ENCODE results near the gene SPI1. TPM values are rescaled to one million over a fixed set of nuclear protein-coding genes. Genes with fewer than 3 reads are reported as not detected.

The SPI1 gene
- total RNA-seq, 3 donors from 2014 or later (not counting 1 experiment from before 2014, with no cell fraction given): 15.0 to 65.4 (median 55.4) TPM

DNA sequence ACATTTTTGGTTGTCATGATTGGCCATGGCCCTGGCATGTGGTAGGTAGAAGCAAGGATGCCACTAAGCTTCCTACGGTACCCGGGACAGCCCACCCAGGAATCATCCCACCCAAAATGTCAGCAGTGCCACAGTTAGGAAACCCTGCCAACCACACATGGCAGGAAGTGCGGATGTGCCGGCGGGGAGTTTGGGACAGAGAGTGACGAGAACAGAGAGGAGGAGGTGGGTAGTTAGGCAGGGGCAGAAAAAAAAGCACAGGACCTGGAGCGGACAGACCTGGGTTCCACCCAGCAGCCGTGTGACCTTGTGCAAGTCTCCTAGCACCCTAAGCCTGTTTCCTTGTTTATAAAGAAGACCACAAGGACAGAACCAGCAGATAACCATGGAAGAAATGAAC, 3.3 kb downstream of the SPI1 start:
- Mint-ChIP-seq H3K27me3 (ENCODE audit: low read depth in 2 of 2) (no peaks in the 10 kb centered on the region), H3K4me3 (no peak overlapping the region), H3K4me1 (peaks cover 0 to 5% of the 10 kb centered on the region in 2 donors), H3K36me3 (no peaks in the 10 kb centered on the region), H3K9me3 (no peaks in the 10 kb centered on the region), H3K27ac (no peak overlapping the region)
- H3K27ac ChIP-seq (ENCODE audit: low read length): no peak overlapping the region
- DNase-seq: no peak
- ATAC-seq: no peak
- 88% methylated on average over 7 of the region's 8 CpGs for WGBS (ENCODE audit: insufficient coverage)
- TF ChIP-seq, protein P1, sequence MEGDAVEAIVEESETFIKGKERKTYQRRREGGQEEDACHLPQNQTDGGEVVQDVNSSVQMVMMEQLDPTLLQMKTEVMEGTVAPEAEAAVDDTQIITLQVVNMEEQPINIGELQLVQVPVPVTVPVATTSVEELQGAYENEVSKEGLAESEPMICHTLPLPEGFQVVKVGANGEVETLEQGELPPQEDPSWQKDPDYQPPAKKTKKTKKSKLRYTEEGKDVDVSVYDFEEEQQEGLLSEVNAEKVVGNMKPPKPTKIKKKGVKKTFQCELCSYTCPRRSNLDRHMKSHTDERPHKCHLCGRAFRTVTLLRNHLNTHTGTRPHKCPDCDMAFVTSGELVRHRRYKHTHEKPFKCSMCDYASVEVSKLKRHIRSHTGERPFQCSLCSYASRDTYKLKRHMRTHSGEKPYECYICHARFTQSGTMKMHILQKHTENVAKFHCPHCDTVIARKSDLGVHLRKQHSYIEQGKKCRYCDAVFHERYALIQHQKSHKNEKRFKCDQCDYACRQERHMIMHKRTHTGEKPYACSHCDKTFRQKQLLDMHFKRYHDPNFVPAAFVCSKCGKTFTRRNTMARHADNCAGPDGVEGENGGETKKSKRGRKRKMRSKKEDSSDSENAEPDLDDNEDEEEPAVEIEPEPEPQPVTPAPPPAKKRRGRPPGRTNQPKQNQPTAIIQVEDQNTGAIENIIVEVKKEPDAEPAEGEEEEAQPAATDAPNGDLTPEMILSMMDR (IDR thresholded peaks at IDR 0.05): no peak
- no peaks in the 10 kb centered on the region for H3K36me3 ChIP-seq (ENCODE audit: control insufficient read depth, insufficient read depth, low read length)
- intact Hi-C loops (cut with micrococcal nuclease): no loop called here
- peaks cover 39% of the 10 kb centered on the region for H3K4me1 ChIP-seq (ENCODE audit: control insufficient read depth, insufficient read depth, low read length)
- no peaks in the 10 kb centered on the region for H3K27me3 ChIP-seq (ENCODE audit: control insufficient read depth, insufficient read depth, low read length)
- H3K4me3 ChIP-seq (ENCODE audit: low read length): no peak overlapping the region
- H3K9me3 ChIP-seq (ENCODE audit: control insufficient read depth, insufficient read depth, low read length): no peaks in the 10 kb centered on the region

DNA sequence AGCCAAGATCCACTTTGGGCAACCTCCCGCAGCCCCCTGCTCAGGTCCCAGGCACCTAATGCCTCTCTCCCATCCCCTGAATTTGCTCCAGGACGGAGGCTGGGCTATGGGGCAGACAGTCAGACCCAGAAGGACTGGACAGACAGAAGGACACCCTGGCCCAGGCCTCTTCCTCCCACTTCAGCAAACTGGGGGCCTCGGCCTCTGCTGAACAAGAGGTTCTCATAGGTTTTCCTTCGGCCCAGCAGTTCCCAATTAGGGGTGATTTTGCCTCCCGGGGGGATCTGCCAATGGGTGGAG, 3.7 kb downstream of the SPI1 start:
- H3K27ac ChIP-seq (ENCODE audit: low read length): no peak overlapping the region
- no peak overlapping the region for H3K4me3 Mint-ChIP-seq

DNA sequence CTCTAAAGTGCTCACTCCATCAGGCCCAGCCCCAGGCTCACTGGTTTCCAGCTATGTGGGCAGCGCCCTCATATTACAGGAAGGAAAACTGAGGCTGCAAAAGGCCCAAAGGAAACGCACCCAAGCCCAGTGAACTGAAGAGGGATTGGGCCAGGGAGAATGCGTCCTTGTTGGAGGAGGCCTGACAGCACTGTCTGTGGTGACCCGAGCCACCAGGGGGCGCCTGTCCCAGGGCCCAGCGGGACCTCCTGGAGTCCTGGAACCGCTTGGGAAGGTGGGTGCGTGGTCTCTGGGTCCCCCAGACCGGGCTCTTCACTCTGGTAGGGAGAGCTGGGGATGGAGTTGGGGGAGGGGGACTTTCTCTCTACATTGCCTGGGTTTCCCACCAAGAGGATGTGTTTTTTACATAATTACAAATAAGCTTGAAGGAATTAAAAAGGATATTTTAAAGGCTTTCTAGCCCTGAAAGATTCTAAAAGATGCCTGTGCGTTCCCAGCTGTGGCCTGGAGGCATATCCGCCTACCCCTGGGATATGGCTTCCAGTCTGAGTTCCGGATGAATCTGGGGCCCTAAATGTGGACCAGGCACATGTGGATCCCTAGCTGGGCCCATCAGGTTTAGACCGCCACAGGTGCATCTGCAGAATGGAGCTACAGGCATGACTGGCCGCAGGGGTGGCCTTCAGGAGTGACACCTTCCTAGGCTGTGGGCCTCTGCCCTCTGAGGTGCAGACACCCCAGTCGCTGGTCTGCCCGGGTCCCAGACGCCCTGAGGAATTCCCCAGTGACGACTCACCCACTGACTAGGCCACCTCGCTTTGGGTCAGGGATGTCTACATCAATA, 4.2 kb downstream of the SPI1 start:
- H3K4me3 Mint-ChIP-seq: no peak overlapping the region
- no peak overlapping the region for H3K4me3 ChIP-seq (ENCODE audit: low read length)
- no peaks in the 10 kb centered on the region for H3K9me3 ChIP-seq (ENCODE audit: control insufficient read depth, insufficient read depth, low read length)
- intact Hi-C loops (cut with micrococcal nuclease): loop anchor here (1.0 kb wide), 2 partner anchors 34 to 80 kb away; partner anchors contain the start of gene SLC39A13
- H3K27ac ChIP-seq (ENCODE audit: low read length): no peak overlapping the region
- H3K36me3 ChIP-seq (ENCODE audit: control insufficient read depth, insufficient read depth, low read length): no peaks in the 10 kb centered on the region
- peaks cover 0 to 5% of the 10 kb centered on the region in 2 donors for H3K4me1 Mint-ChIP-seq
- H3K27me3 ChIP-seq (ENCODE audit: control insufficient read depth, insufficient read depth, low read length): no peaks in the 10 kb centered on the region
- peaks cover 39% of the 10 kb centered on the region for H3K4me1 ChIP-seq (ENCODE audit: control insufficient read depth, insufficient read depth, low read length)
- no peaks in the 10 kb centered on the region for H3K36me3 Mint-ChIP-seq
- H3K27me3 Mint-ChIP-seq (ENCODE audit: low read depth in 2 of 2): no peaks in the 10 kb centered on the region
- TF ChIP-seq, protein P1 (IDR thresholded peaks at IDR 0.05): peak; percentile 96
- WGBS (ENCODE audit: insufficient coverage): 44% methylated on average over 19 of the region's 19 CpGs
- H3K27ac Mint-ChIP-seq: peak overlapping the region in 1 of 2 donors; percentile 31
- no peaks in the 10 kb centered on the region for H3K9me3 Mint-ChIP-seq
- ATAC-seq (peak; percentile 78 to 91 (median 88)), DNase-seq (peak; percentile 82 to 91)

More for the DNA sequence above, 3.7 kb downstream of the SPI1 start:
- no peaks in the 10 kb centered on the region for H3K36me3 Mint-ChIP-seq
- H3K27me3 Mint-ChIP-seq (ENCODE audit: low read depth in 2 of 2): no peaks in the 10 kb centered on the region
- no peaks in the 10 kb centered on the region for H3K9me3 Mint-ChIP-seq
- H3K27ac Mint-ChIP-seq: no peak overlapping the region
- DNase-seq (no peak), ATAC-seq (no peak)
- intact Hi-C loops (cut with micrococcal nuclease): loop anchor here (1.0 kb wide), 2 partner anchors 34 to 80 kb away; partner anchors contain the start of gene SLC39A13
- H3K4me1 Mint-ChIP-seq: peaks cover 0 to 5% of the 10 kb centered on the region in 2 donors
- Histone ChIP-seq H3K4me1 (ENCODE audit: control insufficient read depth, insufficient read depth, low read length) (peaks cover 39% of the 10 kb centered on the region), H3K36me3 (ENCODE audit: control insufficient read depth, insufficient read depth, low read length) (no peaks in the 10 kb centered on the region), H3K4me3 (ENCODE audit: low read length) (no peak overlapping the region), H3K9me3 (ENCODE audit: control insufficient read depth, insufficient read depth, low read length) (no peaks in the 10 kb centered on the region), H3K27me3 (ENCODE audit: control insufficient read depth, insufficient read depth, low read length) (no peaks in the 10 kb centered on the region)
- TF ChIP-seq, protein P1 (IDR thresholded peaks at IDR 0.05): no peak
- 92% methylated on average over 5 of the region's 5 CpGs for WGBS (ENCODE audit: insufficient coverage)

Measured in natural killer cell (primary cell).